ENCODE measurements around the gene ARHGAP42. TPM values are rescaled to one million over a fixed set of nuclear protein-coding genes. Genes with fewer than 3 reads are reported as not detected.

ARHGAP42 gene
- total and polyA plus RNA-seq, 4 donors = 3.8 to 17.2 (median 12.0) TPM

GRCh38 chr11:100978442-100978841, 291.4 kb downstream of the ARHGAP42 start:
- Histone ChIP-seq H3K27me3 (ENCODE audit: control insufficient read depth in 4 of 4, insufficient read depth in 4 of 4, low read length in 3 of 4) (no peaks in the 10 kb centered on the region), H3K36me3 (ENCODE audit: control insufficient read depth in 4 of 4, insufficient read depth in 3 of 4, low read depth in 1 of 4, low read length in 3 of 4) (peaks cover 0 to 39% (median 24%) of the 10 kb centered on the region in 4 donors), H3K4me3 (ENCODE audit: low read depth in 1 of 3, low read length in 3 of 3) (no peak overlapping the region), H3K4me1 (ENCODE audit: control insufficient read depth in 4 of 4, insufficient read depth in 4 of 4, low read length in 3 of 4) (no peaks in the 10 kb centered on the region), H3K27ac (ENCODE audit: low read depth in 1 of 2, low read length in 2 of 2) (no peak overlapping the region), H3K9ac (ENCODE audit: low read depth in 1 of 2, low read length in 2 of 2) (no peak overlapping the region), H3K9me3 (ENCODE audit: control insufficient read depth in 4 of 4, low read length in 3 of 4) (no peaks in the 10 kb centered on the region)
- DNase-seq (ENCODE audit: low spot score) = no peak
- WGBS = 76% methylated on average over 2 of the region's 2 CpGs
- no peak for TF ChIP-seq HNF4A (conservative IDR thresholded peaks at IDR 0.05)
- TF ChIP-seq TAF1 (conservative IDR thresholded peaks at IDR 0.05) = no peak
- no peak for TF ChIP-seq HNF4G (IDR thresholded peaks at IDR 0.05)
- TF ChIP-seq MAX (IDR thresholded peaks at IDR 0.05) = no peak
- TF ChIP-seq FOXA1 (IDR thresholded peaks at IDR 0.05) = no peak
- no peak for TF ChIP-seq NR2F2 (IDR thresholded peaks at IDR 0.05)
- no peak for TF ChIP-seq RXRA (IDR thresholded peaks at IDR 0.05)
- TF ChIP-seq FOXA2 (IDR thresholded peaks at IDR 0.05) = no peak
- TF ChIP-seq ZBTB33 (IDR thresholded peaks at IDR 0.05) = no peak

- Histone ChIP-seq H3K27ac (ENCODE audit: low read depth in 1 of 2, low read length in 2 of 2) (no peak overlapping the region), H3K4me1 (ENCODE audit: control insufficient read depth in 4 of 4, insufficient read depth in 4 of 4, low read length in 3 of 4) (no peaks in the 10 kb centered on the region), H3K4me3 (ENCODE audit: low read depth in 1 of 3, low read length in 3 of 3) (no peak overlapping the region), H3K36me3 (ENCODE audit: control insufficient read depth in 4 of 4, insufficient read depth in 3 of 4, low read depth in 1 of 4, low read length in 3 of 4) (peaks cover 0 to 39% (median 23%) of the 10 kb centered on the region in 4 donors), H3K9me3 (ENCODE audit: control insufficient read depth in 4 of 4, low read length in 3 of 4) (no peaks in the 10 kb centered on the region), H3K9ac (ENCODE audit: low read depth in 1 of 2, low read length in 2 of 2) (no peak overlapping the region), H3K27me3 (ENCODE audit: control insufficient read depth in 4 of 4, insufficient read depth in 4 of 4, low read length in 3 of 4) (no peaks in the 10 kb centered on the region)
- TF ChIP-seq TAF1 (conservative IDR thresholded peaks at IDR 0.05) = no peak
- TF ChIP-seq FOXA2 (IDR thresholded peaks at IDR 0.05) = no peak
- DNase-seq (ENCODE audit: low spot score) = no peak
- WGBS = 89% methylated on average over 2 of the region's 2 CpGs
These were observed 291.9 kb downstream of the ARHGAP42 start for GRCh38 chr11:100978939-100979338.

- no peaks in the 10 kb centered on the region for H3K27me3 ChIP-seq (ENCODE audit: control insufficient read depth in 4 of 4, insufficient read depth in 4 of 4, low read length in 3 of 4)
- no peaks in the 10 kb centered on the region for H3K9me3 ChIP-seq (ENCODE audit: control insufficient read depth in 4 of 4, low read length in 3 of 4)
- TF ChIP-seq REST (IDR thresholded peaks at IDR 0.05) (no peak), HNF4G (IDR thresholded peaks at IDR 0.05) (no peak), ZBTB33 (IDR thresholded peaks at IDR 0.05) (no peak), ATF3 (IDR thresholded peaks at IDR 0.05) (no peak), JUND (IDR thresholded peaks at IDR 0.05) (no peak), RXRA (IDR thresholded peaks at IDR 0.05) (no peak), NR2F2 (IDR thresholded peaks at IDR 0.05) (no peak), HNF4A (conservative IDR thresholded peaks at IDR 0.05) (no peak), EGR1 (IDR thresholded peaks at IDR 0.05; ENCODE audit: low read depth in 2 of 2) (no peak), FOXA2 (IDR thresholded peaks at IDR 0.05) (no peak), RAD21 (IDR thresholded peaks at IDR 0.05) (peak; percentile 69 to 71), YY1 (IDR thresholded peaks at IDR 0.05) (no peak), CTCF (IDR thresholded peaks at IDR 0.05; ENCODE audit: low read depth, low read length, missing input control) (peak; percentile 27)
- no peak overlapping the region for H3K9ac ChIP-seq (ENCODE audit: low read depth in 1 of 2, low read length in 2 of 2)
- no peak for DNase-seq (ENCODE audit: low spot score)
- H3K4me3 ChIP-seq (ENCODE audit: low read depth in 1 of 3, low read length in 3 of 3) = no peak overlapping the region
- 80% methylated on average over 3 of the region's 3 CpGs for WGBS
- H3K36me3 ChIP-seq (ENCODE audit: control insufficient read depth in 4 of 4, insufficient read depth in 3 of 4, low read depth in 1 of 4, low read length in 3 of 4) = peaks cover 0 to 31% (median 19%) of the 10 kb centered on the region in 4 donors
- no peak overlapping the region for H3K27ac ChIP-seq (ENCODE audit: low read depth in 1 of 2, low read length in 2 of 2)
- no peaks in the 10 kb centered on the region for H3K4me1 ChIP-seq (ENCODE audit: control insufficient read depth in 4 of 4, insufficient read depth in 4 of 4, low read length in 3 of 4)
These were observed 293.1 kb downstream of the ARHGAP42 start for GRCh38 chr11:100980156-100980555.

All from liver (tissue), 9 donors.